Thyroid gland (tissue), 4 donors: Measurements from ENCODE around the gene HLA-C. TPM values are rescaled to one million over a fixed set of nuclear protein-coding genes. Genes with fewer than 3 reads are reported as not detected.
"Not testable (repeated sequence)": the region's sequence is repeated elsewhere in the genome, so short reads cannot be mapped to it uniquely, and the experiment has no call there.

Source experiments
- DNase-seq, 2 donors: peaks; one replicate each; pipeline ENCODE4 v3.0.0-alpha.2; 2019
- H3K27ac ChIP-seq, 3 donors: fragments of 200-600 bp; sonication (generic); 1 replicate in 2 of 3; 2 replicates in 1 of 3; pipeline ENCODE4 v1.5.1; 2016 to 2019; ENCODE audit warnings: mild to moderate bottlenecking in 1 of 3, moderate library complexity in 1 of 3
- H3K27me3 ChIP-seq: fragments of 200-600 bp; sonication (generic); one replicate; pipeline ENCODE4 v1.5.1; 2019
- H3K36me3 ChIP-seq, 2 donors: fragments of 200-600 bp; sonication (generic); one replicate each; pipeline ENCODE4 v1.5.1; 2016 to 2019
- H3K4me1 ChIP-seq, 2 donors: fragments of 200-600 bp; sonication (generic); one replicate each; pipeline ENCODE4 v1.5.1; 2017 to 2019
- H3K4me3 ChIP-seq, 3 donors: fragments of 200-600 bp; sonication (generic); replicated peaks in 1 of 3; 1 replicate in 2 of 3; 2 replicates in 1 of 3; pipeline ENCODE4 v1.5.1; 2016; ENCODE audit warnings: mild to moderate bottlenecking in 1 of 3
- H3K9me3 ChIP-seq: fragments of 200-600 bp; sonication (generic); one replicate; pipeline ENCODE4 v1.5.1; 2017
- CTCF ChIP-seq, 6 experiments: fragments of 200-600 bp in 3 of 6; fragments of 450-650 bp in 3 of 6; sonication (generic) in 3 of 6; IDR thresholded peaks; one replicate each; pipeline ENCODE4 v1.5.1; 2016 to 2019; ENCODE audit warnings: antibody characterized with exemption in 6 of 6, mild to moderate bottlenecking in 2 of 6, inconsistent platforms in 1 of 6, moderate library complexity in 1 of 6
- POLR2A ChIP-seq, 2 donors: fragments of 450-650 bp; IDR thresholded peaks; one replicate each; pipeline ENCODE4 v1.6.1; 2017; ENCODE audit warnings: antibody characterized with exemption in 2 of 2, mild to moderate bottlenecking in 2 of 2, moderate library complexity in 1 of 2
- WGBS, 2 donors: methylation state at CpG; one replicate each; pipeline ENCODE4 v1.1.5; 2017; 5-methylcytosine and 5-hydroxymethylcytosine counted together
- intact Hi-C: fragments of 100-400 bp; cut with DNase I; formaldehyde crosslinking; loops from one replicate; pipeline ENCODE4 v1.15.1; 2023
- total RNA-seq, 4 donors: library from RNA; depleted of rRNA; stranded (reverse); fragments of >200 nt; gene quantifications; one replicate each; pipeline ENCODE4 v1.2.3, GENCODE V29; 2016

Gene HLA-C
- total RNA-seq, 4 donors from 2014 or later = 170 to 540 (median 399) TPM

DNA sequence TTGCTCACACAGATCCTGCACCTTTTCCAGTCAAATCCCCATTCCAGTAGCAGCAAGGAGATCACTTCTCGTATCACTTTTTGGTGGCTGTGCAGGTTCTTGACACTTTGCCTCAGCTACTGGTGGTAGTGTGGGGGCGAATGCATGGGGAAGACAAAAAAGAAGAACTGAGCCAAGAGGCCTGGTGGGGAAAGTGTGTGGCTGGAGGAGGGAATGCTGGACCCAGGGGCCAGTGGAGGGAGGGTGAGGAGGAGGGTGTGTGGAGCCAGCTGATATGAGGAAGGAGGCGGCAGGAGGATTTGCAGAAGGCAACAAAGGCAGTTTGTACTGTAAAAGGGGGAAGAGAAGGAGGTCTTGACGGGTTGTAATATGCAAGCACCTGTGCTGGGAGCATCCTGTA lies 15.7 kb upstream of the HLA-C start:
- TF ChIP-seq POLR2A (IDR thresholded peaks at IDR 0.05) (no peak), CTCF (IDR thresholded peaks at IDR 0.05) (no peak)
- H3K4me3 ChIP-seq = no peak overlapping the region
- H3K27me3 ChIP-seq = no peaks in the 10 kb centered on the region
- H3K9me3 ChIP-seq = no peaks in the 10 kb centered on the region
- intact Hi-C loops = no loop called here
- no peaks in the 10 kb centered on the region for H3K4me1 ChIP-seq
- 79 to 80% methylated on average over 4 of the region's 4 CpGs for WGBS, 2 donors
- no peak overlapping the region for H3K27ac ChIP-seq
- H3K36me3 ChIP-seq = no peaks in the 10 kb centered on the region
- DNase-seq = no peak

- no peak for TF ChIP-seq POLR2A (IDR thresholded peaks at IDR 0.05)
- no peak for TF ChIP-seq CTCF (IDR thresholded peaks at IDR 0.05)
- 40 to 54% methylated on average over 2 of the region's 2 CpGs for WGBS, 2 donors
- intact Hi-C loops = no loop called here
These were observed 14.1 kb upstream of the HLA-C start for GRCh38 chr6:31285982-31286381.

GRCh38 chr6:31285486-31285885 lies 13.6 kb upstream of the HLA-C start:
- WGBS, 2 donors = 93 to 97% methylated on average over 3 of the region's 3 CpGs
- TF ChIP-seq CTCF (IDR thresholded peaks at IDR 0.05) = no peak
- no peak for TF ChIP-seq POLR2A (IDR thresholded peaks at IDR 0.05)
- no peak for DNase-seq
- Histone ChIP-seq H3K4me3 (no peak overlapping the region), H3K27ac (no peak overlapping the region), H3K27me3 (no peaks in the 10 kb centered on the region), H3K36me3 (no peaks in the 10 kb centered on the region), H3K9me3 (no peaks in the 10 kb centered on the region), H3K4me1 (no peaks in the 10 kb centered on the region)
- intact Hi-C loops = no loop called here

More at GRCh38 chr6:31285982-31286381, 14.1 kb upstream of the HLA-C start:
- no peak overlapping the region for H3K27ac ChIP-seq
- no peaks in the 10 kb centered on the region for H3K9me3 ChIP-seq
- DNase-seq = no peak
- H3K4me1 ChIP-seq = no peaks in the 10 kb centered on the region
- H3K27me3 ChIP-seq = no peaks in the 10 kb centered on the region
- H3K36me3 ChIP-seq = no peaks in the 10 kb centered on the region
- no peak overlapping the region for H3K4me3 ChIP-seq

GRCh38 chr6:31279647-31280046 lies 7.8 kb upstream of the HLA-C start:
- intact Hi-C loops, H3K4me3 ChIP-seq, DNase-seq, H3K36me3 ChIP-seq, H3K4me1 ChIP-seq, H3K27ac ChIP-seq, H3K9me3 ChIP-seq, H3K27me3 ChIP-seq: not testable (repeated sequence)
- 88% methylated on average over 3 of the region's 3 CpGs for WGBS, 2 donors

DNA sequence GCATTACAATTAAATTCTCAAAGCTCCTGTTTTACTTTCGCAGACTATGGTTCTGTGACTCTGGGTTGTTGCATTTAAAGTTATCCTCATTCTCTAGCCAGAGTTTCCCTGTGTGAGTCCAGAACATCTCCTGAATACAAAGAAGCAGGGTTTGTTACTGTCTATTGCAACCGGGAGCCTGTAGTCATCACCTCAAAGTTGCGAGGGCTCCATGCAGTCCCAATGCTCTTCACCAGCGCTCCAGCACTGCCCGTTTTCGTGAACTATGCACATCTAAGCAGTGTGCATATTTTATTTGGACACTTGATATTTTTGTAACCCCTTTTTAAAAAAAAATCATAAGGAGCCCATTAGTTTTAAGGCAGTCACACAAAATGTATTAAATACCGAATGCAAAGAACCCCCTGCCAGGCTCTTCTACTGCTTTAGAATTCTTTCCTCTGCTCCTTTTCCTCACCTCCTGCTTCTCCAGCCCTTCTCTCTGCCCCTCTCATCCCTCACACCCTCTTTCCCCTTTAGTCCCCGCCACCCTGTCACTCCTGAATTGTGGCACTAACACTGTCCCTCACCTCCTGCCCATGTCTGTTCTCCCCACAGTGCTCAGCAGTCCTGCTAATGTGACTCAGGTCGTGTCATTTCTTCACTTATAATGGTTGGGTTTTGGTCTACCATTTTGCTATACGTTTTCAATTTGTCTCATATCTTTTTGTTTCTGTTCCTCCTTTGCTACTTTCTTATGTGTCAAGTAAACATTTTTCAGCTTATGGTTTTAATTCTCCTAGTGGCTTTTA lies 1.1 kb upstream of the HLA-C start:
- intact Hi-C loops = no loop called here
- no peaks in the 10 kb centered on the region for H3K27me3 ChIP-seq
- H3K9me3 ChIP-seq = no peaks in the 10 kb centered on the region
- 51 to 63% methylated on average over 10 of the region's 10 CpGs for whole genome bisulfite sequencing, 2 donors
- H3K4me1 ChIP-seq = no peaks in the 10 kb centered on the region
- H3K36me3 ChIP-seq = peaks cover 0 to 9% of the 10 kb centered on the region in 2 donors
- no peak overlapping the region for H3K4me3 ChIP-seq
- TF ChIP-seq POLR2A (IDR thresholded peaks at IDR 0.05) (no peak), CTCF (IDR thresholded peaks at IDR 0.05) (no peak)
- DNase-seq = no peak
- H3K27ac ChIP-seq = peak overlapping the region in 2 of 3 donors; percentile 78 to 97
